ENCODE data around the gene NFATC2.
"Not testable (repeated sequence)": the region's sequence is repeated elsewhere in the genome, so short reads cannot be mapped to it uniquely, and the experiment has no call there.

The NFATC2 gene

GRCh38 chr20:51542571-51543421 lies at the start of gene NFATC2:
TSS of gene NFATC2 (minus strand) at chr20:51542719. CDS start at chr20:51542499, 220 bp downstream.
- DNase-seq: no peak

GRCh38 chr20:51591871-51592270 lies 49.4 kb upstream of the NFATC2 start:
- no peak for DNase-seq

DNA sequence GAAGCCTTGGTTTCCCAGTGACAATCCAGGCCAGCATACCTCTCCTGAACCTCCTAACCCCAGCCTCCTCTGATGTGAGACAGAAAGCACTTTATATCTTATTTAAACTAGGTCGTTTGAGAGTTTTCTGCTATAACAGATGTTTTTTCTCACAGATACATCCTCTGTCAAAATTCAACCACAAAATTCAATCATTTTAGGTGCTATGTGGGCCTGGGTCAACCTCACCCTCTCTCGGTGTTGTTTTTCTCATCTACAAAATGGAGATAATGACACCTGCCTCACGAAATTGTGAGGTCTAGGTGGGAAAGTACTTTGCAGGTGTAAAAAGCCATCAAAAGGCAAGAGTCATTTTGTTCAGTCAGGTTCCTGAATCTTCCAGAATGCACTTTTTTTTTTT lies 46.2 kb upstream of the NFATC2 start:
- DNase-seq: no peak

- DNase-seq: no peak
Observed at GRCh38 chr20:51587145-51587544, 44.6 kb upstream of the NFATC2 start.

DNA sequence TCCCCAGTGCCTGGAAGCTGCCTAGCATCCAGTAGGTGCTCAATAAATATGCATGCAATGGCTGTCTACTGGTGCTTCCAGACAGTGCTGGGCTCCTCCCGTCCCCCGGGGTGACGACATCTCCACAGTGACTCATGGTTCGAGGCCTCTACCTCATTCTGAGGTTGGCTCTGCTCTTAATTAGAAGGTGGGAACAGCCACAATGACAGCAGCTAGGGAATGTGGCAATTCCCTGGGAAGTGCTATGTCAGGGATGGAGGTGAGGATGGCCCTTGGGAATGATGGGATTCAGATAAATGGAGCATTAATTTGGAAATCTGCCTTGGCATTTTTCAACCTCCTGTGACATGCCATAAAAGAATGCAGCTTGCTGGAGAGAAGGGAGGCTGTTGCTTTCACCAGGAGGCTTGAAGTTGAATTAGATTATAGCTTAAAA lies 43.5 kb upstream of the NFATC2 start:
- peak; percentile 88 for DNase-seq

DNA sequence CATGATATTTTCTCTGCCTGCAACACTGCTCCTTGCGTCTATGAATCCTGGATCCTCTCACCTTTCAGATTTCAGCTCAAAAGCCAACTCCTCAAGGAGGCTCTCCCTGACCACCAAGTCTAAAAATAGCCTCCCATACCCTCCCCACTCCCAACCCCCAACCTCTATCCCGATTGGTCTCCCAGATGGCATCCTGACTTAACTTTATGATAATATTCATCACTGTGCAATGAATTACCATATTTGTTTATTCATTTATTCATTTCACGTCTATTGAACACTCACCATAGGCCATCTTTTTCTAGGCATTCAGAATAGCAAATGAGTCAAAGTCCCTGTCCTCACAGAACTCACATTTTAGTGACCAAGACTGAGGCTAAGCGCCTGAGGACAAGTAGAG lies 42.6 kb upstream of the NFATC2 start:
- no peak for DNase-seq

GRCh38 chr20:51584737-51585136 lies 42.2 kb upstream of the NFATC2 start:
- DNase-seq: no peak

GRCh38 chr20:51584116-51584515 lies 41.6 kb upstream of the NFATC2 start:
- no peak for DNase-seq

DNA sequence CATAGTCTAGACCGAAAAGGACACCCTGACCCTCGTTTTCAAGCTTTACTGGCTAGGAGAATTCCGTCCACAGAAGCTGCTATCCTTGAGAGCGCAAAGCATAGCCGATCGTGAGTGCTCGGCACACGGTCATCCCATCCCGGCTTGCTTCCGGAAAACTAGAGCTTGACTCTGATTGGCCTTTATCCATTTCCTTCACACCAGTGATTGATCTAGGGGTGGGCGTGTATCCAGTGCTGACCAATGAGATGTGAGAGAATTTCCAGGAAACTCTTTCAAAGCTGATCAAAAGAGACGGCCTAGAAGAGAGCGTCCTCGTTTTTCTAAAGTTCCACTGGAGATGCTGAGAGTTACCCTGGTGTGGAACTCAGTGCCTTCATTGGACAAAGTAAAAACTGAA lies 41.0 kb upstream of the NFATC2 start:
- no peak for DNase-seq

GRCh38 chr20:51583073-51583472 lies 40.6 kb upstream of the NFATC2 start:
- DNase-seq: no peak

DNA sequence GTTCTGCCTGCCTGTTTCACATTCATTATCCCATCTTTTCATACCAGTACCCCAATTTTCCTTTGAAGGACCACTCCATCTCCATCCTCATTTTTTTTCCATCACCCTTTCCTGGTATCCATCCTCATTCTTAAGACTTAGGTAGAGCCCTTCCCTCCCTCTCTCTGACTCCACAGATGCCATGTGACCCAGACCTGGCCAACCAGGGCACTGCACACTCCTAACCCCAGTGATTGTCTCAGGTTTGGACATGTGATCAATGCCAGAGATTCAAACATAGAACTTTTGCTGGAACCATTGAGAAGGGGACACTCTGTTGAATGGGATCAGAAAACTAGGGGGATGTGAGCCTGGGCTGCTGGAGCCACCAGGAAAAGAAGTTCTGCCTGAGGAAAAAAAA lies 39.1 kb upstream of the NFATC2 start:
- DNase-seq: no peak

GRCh38 chr20:51579137-51579536 lies 36.6 kb upstream of the NFATC2 start:
- DNase-seq: peak; percentile 58

- DNase-seq: no peak
Observed at GRCh38 chr20:51578145-51578459, 35.6 kb upstream of the NFATC2 start.

DNA sequence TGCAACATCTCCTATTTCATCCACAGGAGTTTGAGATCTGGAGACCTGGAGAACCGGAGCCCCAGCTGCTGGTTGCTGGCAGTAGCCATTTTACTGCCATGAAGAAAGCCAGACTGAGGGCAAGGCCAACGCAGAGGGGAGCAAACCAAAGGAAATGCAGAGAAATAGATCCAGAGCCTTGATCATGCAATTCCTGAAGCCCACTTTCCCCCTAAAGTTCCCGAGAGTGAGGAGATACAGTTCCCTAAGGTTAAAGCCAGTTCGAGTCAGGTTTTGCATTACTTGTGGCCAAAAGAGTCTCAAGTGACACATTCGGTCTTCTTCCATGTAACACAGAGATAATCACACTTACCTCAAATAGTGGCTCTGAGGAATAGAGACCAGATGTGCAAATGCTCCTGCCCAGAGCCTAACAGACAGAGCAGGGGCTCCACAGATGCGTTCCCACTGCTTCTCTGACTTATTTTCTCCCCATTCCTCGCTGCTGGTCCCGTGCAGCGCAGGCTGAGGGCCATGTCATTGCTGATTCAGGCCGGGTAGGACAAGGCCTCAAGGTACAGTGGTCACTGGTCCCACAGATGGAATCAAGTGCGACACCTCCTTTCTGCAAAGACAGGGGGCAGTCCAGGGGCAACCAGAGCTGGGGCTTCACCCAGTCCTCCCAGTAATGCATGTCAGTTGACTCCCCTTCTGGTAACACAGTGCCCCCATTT lies 35.1 kb upstream of the NFATC2 start:
- DNase-seq: no peak

GRCh38 chr20:51575486-51575885 lies 33.0 kb upstream of the NFATC2 start:
- no peak for DNase-seq

- DNase-seq: no peak
Observed at GRCh38 chr20:51574248-51575033, 31.9 kb upstream of the NFATC2 start.

DNA sequence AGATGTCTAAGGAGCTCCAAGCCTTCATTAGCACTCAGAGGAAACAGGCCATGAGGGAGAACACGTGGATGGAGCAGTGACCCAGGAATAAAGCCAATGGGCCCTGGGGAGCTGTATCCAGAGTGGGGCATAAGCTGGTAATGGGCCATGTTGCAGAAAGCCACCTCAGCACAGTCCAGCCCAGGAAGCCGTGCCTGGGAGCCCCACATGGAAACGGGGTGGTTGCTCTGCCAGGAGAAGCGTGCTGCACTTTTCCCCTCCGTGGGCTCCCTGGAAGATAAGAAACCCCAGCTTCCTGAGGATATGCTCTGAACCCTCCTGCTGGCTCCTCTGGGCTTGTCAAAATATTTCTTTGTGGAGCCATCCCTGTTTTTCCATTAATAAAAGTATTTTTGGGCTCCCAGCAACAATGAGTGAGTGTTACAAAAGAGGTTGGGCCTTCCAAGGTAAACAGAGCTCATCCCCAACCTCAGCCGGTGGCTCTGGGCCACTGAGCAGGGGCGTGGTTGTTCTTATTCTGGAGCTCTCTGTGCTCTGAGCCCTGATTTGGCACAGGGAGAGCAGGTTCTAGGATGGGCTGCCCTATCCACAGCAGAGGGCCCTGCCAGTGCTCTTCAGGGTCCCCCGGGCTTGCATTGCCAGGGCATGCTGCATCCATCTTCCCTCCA lies 31.2 kb upstream of the NFATC2 start:
- no peak for DNase-seq

GRCh38 chr20:51571460-51571794 lies 28.9 kb upstream of the NFATC2 start:
- no peak for DNase-seq

DNA sequence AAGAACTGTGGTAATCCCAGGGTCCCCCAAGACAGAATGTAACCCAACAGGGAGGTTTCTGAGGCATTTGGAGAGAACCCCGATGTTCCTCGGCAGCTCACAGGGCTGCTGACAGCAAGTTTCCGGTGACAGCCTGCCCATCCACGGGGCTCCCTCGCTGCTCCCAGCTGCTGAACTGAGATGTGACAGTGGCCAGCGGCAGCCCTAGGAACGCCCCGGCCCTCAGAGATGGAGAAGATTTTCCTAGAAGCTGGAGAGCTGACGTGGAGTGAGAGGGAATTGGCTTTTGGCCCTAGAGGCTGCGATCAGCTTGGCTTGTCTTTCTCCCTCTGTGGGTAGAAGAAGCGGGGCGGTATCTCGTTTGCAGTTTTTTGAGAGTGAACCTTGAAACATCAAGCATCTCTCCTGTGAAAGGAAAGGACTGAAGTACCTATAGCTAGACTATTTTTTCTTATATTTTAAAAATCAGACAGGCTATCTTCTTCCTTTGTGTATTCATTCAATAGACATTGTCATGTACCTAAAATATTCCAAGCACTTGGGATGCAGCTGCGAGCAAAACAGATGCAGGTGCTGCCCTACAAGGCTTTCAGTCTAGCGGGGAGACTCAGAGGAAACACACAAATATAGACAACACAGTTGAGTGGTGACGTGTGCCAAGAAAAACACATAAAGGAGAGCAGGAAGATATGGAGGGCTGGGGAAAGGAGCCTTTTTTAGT lies 28.4 kb upstream of the NFATC2 start:
- no peak for DNase-seq

DNA sequence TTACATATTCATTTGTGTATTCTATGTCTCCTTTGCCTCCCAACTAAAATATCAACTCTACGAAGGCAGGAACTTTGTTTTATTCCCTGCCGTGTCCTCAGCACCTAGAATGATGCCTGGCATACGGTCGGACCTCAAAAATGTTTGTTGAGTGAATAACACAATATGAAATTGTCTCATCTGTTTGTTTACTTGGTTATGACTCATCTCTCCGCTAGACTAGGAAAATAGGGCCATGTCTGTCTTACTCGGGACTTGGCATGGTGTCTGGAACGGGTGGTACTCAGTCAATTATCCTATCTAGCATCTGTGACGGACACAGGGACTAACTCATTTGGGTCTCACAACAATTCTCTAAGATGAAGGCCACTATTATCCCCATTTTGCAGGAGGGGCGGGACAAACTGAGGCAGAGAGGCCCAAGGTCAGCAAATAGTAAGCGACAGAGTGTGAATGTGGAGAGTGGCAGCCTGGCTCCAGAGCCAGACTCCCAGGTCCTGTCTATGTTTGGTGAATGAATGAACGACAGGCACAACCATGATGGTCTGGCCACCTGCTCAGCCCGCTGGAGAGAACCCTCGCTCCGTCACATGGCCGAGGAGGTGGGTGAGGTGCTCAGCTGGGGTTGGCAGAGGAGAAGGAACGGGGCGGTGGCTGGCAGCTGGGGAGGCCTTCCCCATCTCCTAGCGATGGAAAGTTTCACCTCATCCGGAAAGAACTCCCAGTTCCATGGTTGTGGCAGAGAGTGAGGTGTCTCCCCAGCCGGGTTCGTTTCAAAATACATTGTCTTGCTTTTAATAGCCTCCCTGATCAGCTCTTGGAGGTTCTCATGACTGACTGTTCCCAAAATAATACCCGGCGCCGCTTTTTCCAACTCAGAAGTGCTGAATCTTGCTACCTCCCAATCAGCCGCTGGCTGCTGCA lies 27.6 kb upstream of the NFATC2 start:
- DNase-seq: no peak

DNA sequence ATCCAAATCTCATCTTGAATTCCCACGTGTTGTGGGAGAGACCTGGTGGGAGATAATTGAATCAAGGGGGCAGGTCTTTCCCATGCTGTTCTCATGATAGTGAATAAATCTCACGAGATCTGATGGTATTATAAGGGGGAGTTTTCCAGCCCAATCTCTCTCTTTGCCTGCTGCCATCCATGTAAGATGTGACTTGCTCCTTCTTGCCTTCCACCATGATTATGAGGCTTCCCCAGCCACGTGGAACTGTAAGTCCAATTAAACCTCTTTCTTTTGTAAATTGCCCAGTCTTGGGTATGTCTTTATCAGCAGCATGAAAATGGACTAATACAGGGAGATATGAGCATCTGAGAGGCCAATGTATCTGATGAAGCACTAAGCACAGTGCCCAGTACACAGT lies 26.0 kb upstream of the NFATC2 start:
- DNase-seq: not testable (repeated sequence)

All from NCI-H226 (cell line).